Occipital lobe (tissue), 2 donors: Measurements from ENCODE around the gene WIPF2. TPM values are rescaled to one million over a fixed set of nuclear protein-coding genes. Genes with fewer than 3 reads are reported as not detected.

Source experiments
- DNase-seq: peaks from one replicate; lab custom pipeline; 2025; lab: John Stamatoyannopoulos, UW
- total RNA-seq: library from RNA; depleted of rRNA; stranded (reverse); fragments of >200 nt; gene quantifications from one replicate; pipeline ENCODE4 v1.2.3, GENCODE V29; 2014

Gene WIPF2
- 8.0 TPM for total RNA-seq

GRCh38 chr17:40218740-40219593, at the start of gene WIPF2:
WIPF2 (plus strand) TSS chr17:40219304; CDS start chr17:40256460, 37,156 bp downstream.
- peak; percentile 93 for DNase-seq

GRCh38 chr17:40170325-40170724, 48.8 kb upstream of the WIPF2 start:
- no peak for DNase-seq

GRCh38 chr17:40171750-40172149, 47.4 kb upstream of the WIPF2 start:
- no peak for DNase-seq

GRCh38 chr17:40173091-40173777, 45.9 kb upstream of the WIPF2 start:
- DNase-seq = no peak

GRCh38 chr17:40173778-40174135, 45.3 kb upstream of the WIPF2 start:
- no peak for DNase-seq

GRCh38 chr17:40174514-40174913, 44.6 kb upstream of the WIPF2 start:
- DNase-seq = no peak

GRCh38 chr17:40175928-40176753, 43.0 kb upstream of the WIPF2 start:
- DNase-seq = no peak

- DNase-seq = no peak
Measured at GRCh38 chr17:40176754-40177110, 42.4 kb upstream of the WIPF2 start.

- DNase-seq = peak; percentile 53
Measured at GRCh38 chr17:40177275-40177874, 41.7 kb upstream of the WIPF2 start, which contains the start of gene RAPGEFL1. RAPGEFL1 (plus strand) TSS chr17:40177470; CDS start chr17:40177862, 392 bp downstream.

GRCh38 chr17:40178021-40178601, 41.0 kb upstream of the WIPF2 start:
- no peak for DNase-seq

GRCh38 chr17:40178660-40179059, 40.4 kb upstream of the WIPF2 start:
- no peak for DNase-seq

- DNase-seq = no peak
Measured at GRCh38 chr17:40179923-40180659, 39.0 kb upstream of the WIPF2 start.

GRCh38 chr17:40180694-40181093, 38.4 kb upstream of the WIPF2 start:
- DNase-seq = no peak

GRCh38 chr17:40181205-40181604, 37.9 kb upstream of the WIPF2 start:
- no peak for DNase-seq

GRCh38 chr17:40182606-40183005, 36.5 kb upstream of the WIPF2 start:
- DNase-seq = no peak

GRCh38 chr17:40187238-40187637, 31.9 kb upstream of the WIPF2 start:
- DNase-seq = no peak

- no peak for DNase-seq
Measured at GRCh38 chr17:40188694-40189093, 30.4 kb upstream of the WIPF2 start.

GRCh38 chr17:40190197-40191021, 28.7 kb upstream of the WIPF2 start:
- DNase-seq = no peak
